GM18951 (cell line): ENCODE results near the gene MAGEA9B.
"Not testable (repeated sequence)": the region's sequence is repeated elsewhere in the genome, so short reads cannot be mapped to it uniquely, and the experiment has no call there.

Experiments
- POLR2A ChIP-seq: IDR thresholded peaks from 4 replicates; pipeline ENCODE4 v1.6.1; 2011; ENCODE audit warnings: mild to moderate bottlenecking; ENCODE audit not compliant: insufficient read length, insufficient read depth; ENCODE audit errors: extremely low read depth
- in situ Hi-C: fragments of 300-500 bp; cut with MboI; formaldehyde crosslinking; loops from one replicate; pipeline ENCODE4 v1.12.0; 2022; ENCODE audit warnings: low sequenced_read_pairs, mixed read lengths, inconsistent platforms; ENCODE audit not compliant: unreplicated experiment

MAGEA9B gene

DNA sequence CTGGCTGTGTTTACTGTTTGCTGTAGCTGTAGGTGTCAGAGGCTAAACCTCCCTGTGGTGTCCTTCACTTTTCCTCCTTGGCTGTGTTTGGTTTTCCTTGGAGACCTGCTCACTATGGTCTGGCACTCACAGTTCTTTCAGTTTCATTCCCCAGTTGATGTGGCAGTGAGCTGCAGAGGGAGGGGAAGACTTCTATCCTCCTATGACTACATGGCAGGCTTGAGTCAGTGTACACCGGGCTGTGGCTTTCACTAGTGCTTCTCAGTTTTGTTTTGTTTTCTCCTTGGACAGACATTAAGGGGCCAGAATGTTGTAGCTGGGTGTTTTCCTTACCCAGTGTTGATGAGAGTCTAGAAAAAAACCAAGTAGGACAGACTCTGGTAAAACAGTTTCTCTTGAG lies 13.8 kb downstream of the MAGEA9B start:
- in situ Hi-C loops, result not testable (repeated sequence)

DNA sequence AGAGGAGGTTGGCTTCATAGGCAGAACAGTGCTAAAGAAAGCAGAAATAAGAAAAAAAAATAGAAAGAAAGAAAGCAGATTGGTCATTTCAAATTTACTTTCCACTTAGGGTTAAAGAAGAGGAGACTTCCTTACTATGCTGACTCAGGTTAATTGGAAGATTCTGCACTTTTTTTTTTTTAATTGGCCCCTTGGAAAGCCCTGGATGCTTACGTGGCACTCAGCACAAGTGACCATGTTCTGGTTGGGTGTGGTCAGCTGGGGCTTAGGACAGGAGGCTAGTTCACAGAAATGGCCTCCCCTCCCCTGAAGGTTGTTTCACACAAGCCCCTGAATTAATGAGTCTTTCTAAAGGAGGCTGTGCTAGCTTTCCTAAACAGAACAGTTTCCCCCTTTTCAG lies 14.5 kb downstream of the MAGEA9B start:
- in situ Hi-C loops, result no loop called here
- TF ChIP-seq POLR2A, result no peak

DNA sequence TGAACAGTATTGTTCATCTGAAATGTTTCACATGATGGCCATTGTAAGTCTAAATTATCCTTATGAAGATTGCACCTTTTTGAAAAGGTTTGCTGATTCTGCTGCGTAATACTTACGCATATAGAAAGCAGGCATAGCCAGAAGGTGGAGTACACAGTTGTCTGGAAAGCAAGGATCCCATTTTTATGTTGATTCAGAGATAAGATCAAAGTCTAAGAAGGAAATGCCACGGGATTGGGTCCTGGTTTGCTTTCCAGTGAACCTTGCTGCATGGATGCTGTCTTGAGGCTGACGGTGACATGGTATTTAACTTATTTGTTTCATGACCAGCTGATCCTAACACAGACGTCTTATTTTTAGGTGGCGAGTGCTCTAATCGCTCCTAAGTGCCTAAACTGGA lies 15.5 kb downstream of the MAGEA9B start:
- no peak for TF ChIP-seq POLR2A
- in situ Hi-C loops, result no loop called here

DNA sequence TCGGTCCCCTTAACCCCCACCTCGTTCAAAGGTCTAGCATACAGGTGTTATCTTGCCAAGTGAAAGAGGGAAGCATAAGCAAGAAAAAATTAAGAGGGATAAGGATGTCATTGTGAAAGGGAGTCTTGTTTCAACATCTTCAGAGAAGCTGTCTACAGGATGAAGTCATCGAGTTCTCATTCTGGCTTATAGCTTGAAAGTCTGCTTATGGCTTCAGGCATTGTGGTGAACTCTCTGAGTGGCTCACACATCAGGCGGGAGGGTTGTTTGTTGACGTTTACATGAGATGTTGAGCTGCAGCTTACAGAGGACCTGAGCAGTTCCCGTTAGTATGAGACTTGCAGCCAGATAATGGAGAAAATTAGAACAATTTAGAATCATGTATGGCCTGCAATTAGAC lies 16.6 kb downstream of the MAGEA9B start:
- in situ Hi-C loops, result no loop called here

DNA sequence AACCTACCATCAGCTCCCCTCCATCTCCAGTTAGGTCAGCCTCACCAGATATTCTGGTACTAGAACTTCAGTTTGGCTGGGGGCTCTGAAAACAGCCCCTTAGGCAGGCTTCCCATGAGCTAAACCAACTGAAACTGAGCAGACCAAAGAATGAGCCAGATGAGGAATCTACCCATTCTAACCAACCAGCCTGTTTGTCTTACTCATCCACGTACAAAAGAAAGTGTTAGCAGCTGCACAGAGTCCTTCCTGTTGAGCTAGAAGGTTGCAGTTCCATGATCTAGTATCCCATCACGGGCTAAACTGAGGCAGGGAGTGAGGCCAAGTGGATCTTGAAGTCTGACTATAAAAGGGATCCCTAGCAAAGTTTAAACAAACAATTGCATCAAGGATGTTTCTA lies 17.5 kb downstream of the MAGEA9B start:
- no peak for TF ChIP-seq POLR2A
- in situ Hi-C loops, result no loop called here

More for the DNA sequence above, 16.6 kb downstream of the MAGEA9B start:
- no peak for TF ChIP-seq POLR2A

DNA sequence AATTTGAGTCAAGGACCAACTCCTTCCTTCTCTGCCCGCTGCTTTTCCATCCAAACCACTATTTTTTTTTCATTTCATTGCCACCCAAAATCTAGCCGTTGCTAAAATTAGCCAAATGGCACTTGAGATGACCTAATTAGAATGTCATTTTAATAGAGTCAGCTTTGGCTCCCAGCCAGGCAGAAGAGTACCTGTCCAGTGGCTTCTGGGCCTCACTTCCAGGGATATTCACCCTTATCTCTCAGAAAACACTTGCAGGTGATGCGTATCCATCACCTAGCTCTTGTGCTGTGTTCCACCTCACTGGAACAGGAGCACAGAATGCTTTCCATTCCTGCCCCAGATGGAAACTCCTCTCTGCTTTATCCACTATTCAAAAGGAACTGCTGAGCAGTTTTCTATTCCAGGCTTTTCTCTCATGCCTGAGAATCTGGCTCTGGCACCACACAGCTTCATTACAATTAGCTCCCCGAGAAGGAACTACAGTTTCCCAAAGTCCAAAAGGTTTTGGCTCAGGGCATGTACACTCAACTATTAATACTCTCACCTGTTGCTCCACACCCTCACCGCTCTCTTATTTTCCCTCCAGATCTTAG lies 18.5 kb downstream of the MAGEA9B start:
- in situ Hi-C loops, result no loop called here
- TF ChIP-seq POLR2A, result no peak

DNA sequence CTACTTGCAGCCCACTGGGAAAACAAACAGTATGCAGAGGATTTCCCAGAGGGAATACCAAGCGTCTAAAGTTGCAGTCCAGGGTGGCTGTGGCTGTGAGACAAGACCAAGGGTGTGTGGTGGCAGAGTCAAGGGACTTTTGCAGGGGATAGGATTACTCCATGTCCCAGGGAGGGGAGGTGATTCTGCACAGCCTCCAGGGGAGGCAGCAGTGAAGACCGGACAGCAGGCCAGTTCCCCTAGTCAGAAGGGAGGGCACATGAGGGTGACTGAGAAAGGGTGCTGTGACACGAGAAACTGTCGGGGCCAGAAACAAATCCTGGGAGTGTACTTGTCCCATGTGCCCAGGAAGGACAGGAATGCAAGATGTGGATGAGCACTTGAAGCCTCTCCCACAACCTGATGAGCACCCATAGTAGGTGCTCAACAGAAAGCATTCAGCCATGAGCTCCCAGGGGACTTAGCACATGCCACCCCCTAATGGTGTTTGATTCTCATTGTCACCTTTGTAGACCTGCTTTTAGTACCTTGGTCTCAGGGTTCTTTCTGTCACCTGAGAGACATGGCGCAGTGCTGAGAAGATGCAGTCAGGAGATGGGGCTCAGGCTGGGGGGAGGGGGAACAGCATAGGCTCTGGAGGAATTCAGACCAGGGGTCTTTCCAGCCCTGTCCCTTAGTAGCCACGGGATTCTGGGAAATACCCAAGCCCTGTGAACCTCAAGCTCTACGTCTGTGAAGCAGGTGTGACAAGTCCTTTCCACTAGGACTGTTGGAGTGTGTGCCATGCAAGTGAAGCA lies 19.4 kb downstream of the MAGEA9B start:
- in situ Hi-C loops, result no loop called here
- no peak for TF ChIP-seq POLR2A

DNA sequence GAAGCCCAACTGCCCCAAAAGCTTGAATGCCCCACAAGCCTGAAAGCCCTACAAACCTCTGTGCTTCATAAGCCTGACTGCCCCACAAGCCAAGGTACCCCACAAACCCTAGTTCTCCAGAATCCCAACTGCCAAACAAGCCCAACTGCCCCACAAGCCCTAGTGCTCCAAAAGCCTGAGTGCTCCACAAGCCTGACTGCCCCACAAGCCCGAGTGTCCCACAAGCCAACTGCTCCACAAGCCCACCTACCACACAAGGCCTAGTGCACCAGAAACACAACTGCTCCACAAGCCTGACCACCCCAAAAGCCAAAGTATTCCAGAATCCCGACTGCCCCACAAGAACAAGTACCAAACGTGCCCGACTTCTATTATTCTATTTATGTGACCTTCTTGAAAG lies 23.9 kb downstream of the MAGEA9B start:
- in situ Hi-C loops, result no loop called here
- no peak for TF ChIP-seq POLR2A

DNA sequence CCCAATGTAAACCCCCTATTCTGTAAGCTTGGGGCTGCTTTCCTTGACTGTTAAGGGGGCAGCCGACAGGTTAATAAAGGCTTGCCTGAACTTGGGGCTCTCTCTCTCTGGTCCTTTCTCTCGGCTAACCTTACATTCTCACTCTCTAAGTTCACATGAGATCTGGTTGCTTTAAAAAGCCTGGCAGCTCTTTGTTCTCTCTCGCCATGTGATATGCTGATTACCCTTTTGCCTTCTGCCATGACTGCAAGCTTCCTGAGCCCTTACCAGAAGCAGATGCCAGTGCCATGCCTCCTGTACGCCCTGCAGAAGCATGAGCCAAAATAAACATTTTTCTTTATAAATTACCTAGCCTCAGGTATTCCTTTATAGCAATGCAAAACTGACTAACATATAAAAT lies 32.0 kb downstream of the MAGEA9B start:
- in situ Hi-C loops, result not testable (repeated sequence)

DNA sequence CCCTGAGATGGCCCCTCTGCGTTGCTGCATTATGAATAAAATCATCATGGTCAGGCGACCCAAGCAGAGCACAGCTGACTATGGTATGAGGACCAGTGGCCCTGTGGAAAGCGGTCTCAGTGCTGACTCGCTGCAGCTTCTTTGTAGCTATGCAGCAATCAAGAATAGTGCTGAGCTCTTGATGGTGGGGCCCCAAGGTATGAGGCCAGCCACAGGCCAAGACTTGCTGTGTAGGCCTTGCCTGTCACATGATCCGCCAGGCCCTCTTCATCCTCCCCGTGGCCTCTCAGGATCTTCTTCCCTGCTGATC lies 35.4 kb downstream of the MAGEA9B start:
- in situ Hi-C loops, result not testable (repeated sequence)

DNA sequence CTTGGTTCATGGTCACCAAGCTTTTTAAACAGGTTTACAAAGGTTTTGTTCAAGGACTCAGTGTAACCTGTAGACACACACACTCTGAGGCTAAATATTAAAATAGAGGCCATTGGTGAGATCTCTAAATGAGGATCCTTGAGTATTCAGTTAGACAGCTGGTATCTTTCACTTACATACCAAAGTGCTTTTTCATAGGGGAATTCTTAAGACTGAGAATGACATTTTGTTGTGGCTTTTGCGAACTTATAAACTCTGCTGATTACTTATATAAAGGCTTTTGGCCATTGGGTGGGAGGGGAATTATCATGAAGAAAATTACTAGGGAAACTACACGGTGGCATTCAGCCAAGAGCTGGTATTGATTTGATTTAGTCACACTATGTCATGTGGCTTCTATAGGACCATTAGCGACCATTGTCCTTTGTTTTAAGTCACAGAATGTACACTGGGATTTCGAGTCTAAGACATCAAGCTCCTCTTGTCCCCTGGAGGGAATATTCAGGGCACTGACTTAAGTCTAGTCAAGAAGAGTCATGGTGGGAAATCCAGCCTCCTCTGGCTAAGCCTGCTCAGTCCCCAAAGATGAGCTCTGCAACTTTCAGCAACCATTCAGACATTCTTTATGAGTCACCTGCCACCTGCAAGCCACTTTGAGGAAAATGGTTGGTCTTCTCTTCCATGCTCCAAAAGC lies 35.9 kb downstream of the MAGEA9B start:
- in situ Hi-C loops, result not testable (repeated sequence)

DNA sequence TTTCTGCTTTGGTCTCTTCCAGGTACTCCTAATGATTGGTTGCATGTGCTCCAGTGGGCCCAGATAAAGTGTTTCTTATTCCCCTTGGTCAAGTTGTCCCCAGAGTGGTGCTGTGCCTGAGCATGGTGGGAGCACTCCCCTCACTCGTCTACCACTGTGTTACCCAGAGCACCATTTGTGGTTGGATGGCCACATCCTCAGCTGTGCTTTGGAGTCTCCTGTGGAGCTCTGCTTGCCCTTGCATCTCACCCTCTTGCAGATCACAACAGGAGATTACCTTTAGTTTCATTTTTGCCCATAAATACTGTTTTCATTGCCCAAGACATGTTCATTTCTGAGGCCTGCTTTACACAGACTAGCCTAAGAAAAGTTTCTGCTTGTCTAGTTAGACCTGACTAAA lies 36.8 kb downstream of the MAGEA9B start:
- in situ Hi-C loops, result not testable (repeated sequence)

DNA sequence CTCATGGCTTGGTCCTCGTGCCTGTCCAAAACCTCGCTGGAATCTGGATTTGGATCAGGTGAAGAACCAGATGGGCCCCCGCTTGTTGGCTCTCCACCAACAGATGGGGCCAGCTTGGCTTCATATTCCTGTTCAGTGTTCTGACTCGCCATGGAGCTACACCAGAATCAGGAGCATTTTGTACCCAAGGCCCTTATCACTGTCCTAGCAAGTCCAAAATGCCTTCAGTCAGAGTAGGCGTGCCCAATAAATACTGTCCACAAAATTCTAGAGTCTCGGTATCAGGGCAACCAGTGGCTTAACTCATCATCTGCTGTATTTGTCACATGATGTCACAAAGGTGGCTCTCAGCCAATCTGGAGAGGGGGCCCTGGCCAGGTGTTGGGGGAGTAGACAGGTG lies 37.6 kb downstream of the MAGEA9B start, which contains the start of gene HSFX3:
HSFX3 (minus strand) TSS at position 224 of the 400 bp plus-strand sequence; CDS start at position 152, 72 bp downstream.
- in situ Hi-C loops, result not testable (repeated sequence)

DNA sequence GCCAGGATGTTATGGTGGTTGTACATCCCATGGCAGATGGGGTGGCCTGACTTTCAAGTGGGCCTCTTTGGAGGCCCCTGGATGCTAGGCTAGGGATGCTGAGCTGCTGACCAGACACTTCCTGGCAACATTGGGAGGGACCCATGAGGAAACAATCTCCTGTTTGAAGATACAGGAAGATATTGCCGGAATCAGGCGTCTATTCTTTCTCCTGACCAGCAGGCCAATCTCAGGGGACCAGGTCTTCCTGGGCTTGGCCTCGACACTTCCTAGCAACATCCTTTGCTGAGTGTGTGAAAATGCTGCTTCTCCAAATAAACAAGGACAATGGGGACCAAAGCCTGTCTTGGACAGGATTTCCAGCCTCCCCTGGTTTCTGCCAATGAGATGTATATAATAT lies 39.5 kb downstream of the MAGEA9B start:
- in situ Hi-C loops, result not testable (repeated sequence)

DNA sequence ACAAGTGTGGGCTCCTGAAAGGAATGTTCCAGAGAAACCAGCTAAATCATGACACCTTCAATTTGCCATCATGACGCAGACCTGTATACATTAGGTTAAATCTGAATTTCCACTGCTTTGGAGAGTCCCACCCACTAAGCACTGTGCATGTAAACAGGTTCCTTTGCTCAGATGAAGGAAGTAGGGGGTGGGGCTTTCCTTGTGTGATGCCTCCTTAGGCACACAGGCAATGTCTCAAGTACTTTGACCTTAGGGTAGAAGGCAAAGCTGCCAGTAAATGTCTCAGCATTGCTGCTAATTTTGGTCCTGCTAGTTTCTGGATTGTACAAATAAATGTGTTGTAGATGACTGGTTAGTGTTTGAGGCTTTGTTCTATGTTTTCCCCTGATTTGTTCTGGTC lies 40.3 kb downstream of the MAGEA9B start:
- in situ Hi-C loops, result not testable (repeated sequence)

DNA sequence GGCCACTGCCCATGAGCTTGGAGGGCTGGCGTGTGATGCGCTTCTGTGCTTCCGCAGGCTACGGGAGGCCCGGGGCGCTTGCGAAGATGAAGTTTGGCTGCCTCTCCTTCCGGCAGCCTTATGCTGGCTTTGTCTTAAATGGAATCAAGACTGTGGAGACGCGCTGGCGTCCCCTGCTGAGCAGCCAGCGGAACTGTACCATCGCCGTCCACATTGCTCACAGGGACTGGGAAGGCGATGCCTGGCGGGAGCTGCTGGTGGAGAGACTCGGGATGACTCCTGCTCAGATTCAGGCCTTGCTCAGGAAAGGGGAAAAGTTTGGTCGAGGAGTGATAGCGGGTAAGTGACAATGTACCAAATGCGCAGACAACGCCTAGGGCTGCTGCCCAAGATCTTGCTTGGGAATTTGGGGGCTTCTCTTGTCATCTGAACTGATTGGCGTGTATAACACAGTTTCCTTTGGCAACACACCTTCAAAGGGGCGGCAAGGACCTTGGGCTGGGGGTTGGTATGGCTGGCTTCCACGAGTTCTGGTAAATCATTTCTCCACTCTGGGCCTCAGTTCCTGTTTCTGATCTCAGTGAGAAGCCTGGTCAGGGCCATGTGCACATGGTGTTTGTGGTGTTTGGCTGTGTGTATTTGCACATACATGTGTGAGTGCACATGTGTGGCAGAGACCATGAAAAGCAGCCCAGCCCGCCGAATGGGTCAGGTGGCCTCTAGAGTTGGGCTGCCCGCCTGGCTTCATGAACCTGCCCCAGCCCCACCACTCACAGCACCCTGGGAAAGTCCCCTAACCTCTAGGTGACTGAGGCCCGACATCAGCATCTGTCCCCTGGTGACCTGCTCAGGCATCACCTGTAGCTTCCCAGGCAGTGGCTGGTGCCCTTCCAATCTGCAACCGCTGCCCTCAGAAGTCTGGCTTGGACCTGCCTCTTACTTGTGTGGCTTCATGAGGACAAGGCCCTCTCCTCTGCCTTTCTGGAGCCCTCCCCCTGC lies 41.4 kb downstream of the MAGEA9B start:
- in situ Hi-C loops, result not testable (repeated sequence)
